ENCODE measurements around the gene SPEG.

SPEG gene

DNA sequence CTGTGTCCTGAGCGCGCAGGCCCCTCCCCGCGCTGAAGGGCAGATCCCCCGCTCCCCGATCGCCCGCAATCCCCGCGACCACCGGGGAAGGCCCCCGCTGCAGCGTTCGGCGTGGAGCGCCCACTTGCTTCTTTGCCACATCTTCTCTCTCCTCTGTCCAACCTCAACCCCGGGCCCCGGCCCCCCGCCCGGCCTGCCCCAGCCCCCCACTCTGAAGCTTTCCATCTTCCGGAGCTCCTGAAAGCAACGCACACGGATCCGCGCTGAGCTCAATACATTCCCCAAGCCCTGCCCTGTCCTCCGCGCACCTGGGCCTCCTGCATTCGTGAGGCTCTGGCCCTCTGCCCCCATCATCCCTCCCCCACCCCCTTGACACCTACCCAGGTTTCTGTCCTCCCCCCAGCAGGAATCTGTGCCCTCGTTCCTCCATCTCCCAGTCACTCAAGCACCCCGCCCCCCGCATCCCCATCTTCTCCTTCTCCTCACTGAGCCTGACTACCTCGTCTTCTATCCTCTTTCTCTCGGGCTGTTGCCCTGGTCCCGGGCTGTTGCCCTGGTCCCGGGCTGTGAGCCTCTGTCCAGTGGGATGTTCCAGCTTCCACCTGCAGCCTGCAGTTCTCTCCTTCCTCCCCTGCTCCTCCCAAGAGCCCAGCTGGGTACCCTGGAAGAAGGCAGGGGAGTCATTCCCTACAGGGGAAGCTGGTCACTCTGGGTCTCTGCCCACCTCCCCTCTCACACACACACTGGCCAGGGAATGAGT lies 7.8 kb downstream of the SPEG start:
- ATAC-seq: peak; percentile 8
- peak overlapping the region in 1 of 2 donors; percentile 53 for H3K27ac Mint-ChIP-seq
- H3K27me3 Mint-ChIP-seq: peaks cover 22% of the 10 kb centered on the region
- peaks cover 29% of the 10 kb centered on the region for H3K4me1 Mint-ChIP-seq
- no peak for DNase-seq
- no peaks in the 10 kb centered on the region for H3K9me3 Mint-ChIP-seq
- peak overlapping the region; percentile 81 to 88 for H3K4me3 Mint-ChIP-seq

DNA sequence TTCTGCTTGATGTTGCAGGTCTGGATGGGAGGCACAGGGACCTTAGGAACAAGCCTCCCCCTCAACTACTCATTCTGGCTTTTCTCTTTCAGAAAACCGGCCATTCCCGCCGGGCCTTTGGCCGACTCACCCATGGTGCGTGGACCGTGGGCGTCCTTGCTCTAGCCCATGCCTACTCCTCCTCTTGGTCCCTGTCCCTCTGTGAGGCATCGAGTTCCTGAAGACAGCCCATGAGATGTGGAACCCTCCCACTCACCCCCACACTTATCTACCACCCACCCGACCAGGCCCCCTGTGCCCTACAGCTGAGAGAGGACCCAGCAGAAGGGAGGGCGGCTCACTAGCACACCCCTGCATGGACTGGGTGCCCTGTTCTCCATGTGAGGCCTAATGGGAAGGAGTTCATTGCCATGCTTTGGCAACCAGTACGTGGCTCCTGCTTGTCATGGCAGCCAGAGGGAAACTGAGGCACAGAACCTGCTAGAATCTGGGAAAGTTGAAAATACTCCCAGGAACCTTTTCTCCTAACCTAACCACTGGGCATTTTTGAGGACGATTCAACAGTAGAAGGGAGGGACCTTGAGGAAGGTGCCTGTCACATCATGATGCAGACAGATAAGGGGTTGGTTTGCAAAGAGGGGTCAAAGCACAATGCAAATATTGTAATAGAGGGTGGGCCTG lies 8.5 kb downstream of the SPEG start:
- no peaks in the 10 kb centered on the region for H3K9me3 Mint-ChIP-seq
- H3K4me1 Mint-ChIP-seq: peaks cover 36% of the 10 kb centered on the region
- peak overlapping the region in 1 of 2 donors; percentile 53 for H3K27ac Mint-ChIP-seq
- H3K4me3 Mint-ChIP-seq: peak overlapping the region; percentile 81 to 88
- ATAC-seq (no peak), DNase-seq (no peak)
- H3K27me3 Mint-ChIP-seq: peaks cover 29% of the 10 kb centered on the region

DNA sequence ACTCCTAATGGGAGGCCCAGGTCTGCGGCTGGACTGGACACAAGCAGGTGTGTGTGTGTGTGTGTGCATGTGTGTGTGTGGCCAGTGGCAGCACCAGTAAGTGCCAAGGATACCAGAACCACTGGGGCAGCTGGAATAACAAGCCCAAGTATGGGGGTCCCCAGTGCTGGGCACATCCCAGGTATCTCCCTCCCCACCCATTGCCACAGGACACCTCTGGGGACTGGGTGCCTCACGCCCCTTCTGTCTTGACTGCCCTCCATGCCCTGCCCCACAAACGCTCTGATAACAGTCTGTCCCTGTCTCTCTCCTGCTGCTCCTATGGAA lies 9.0 kb downstream of the SPEG start:
- Mint-ChIP-seq H3K9me3 (no peaks in the 10 kb centered on the region), H3K4me3 (no peak overlapping the region), H3K4me1 (peaks cover 38% of the 10 kb centered on the region), H3K27me3 (peaks cover 29% of the 10 kb centered on the region), H3K27ac (no peak overlapping the region)
- DNase-seq (no peak), ATAC-seq (no peak)

DNA sequence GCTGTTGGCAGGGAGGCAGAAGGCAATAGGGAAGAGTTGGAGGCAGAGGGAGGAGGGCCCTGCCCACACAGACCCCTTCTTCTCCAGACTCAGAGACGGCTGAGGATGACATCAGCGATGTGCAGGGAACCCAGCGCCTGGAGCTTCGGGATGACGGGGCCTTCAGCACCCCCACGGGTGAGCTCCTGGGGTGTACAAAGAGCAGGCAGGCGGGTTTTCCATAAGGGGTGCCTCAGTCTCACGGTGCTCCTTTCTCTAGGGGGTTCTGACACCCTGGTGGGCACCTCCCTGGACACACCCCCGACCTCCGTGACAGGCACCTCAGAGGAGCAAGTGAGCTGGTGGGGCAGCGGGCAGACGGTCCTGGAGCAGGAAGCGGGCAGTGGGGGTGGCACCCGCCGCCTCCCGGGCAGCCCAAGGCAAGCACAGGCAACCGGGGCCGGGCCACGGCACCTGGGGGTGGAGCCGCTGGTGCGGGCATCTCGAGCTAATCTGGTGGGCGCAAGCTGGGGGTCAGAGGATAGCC lies 10.0 kb downstream of the SPEG start:
- DNase-seq (no peak), ATAC-seq (no peak)
- no peak overlapping the region for H3K27ac Mint-ChIP-seq
- no peaks in the 10 kb centered on the region for H3K9me3 Mint-ChIP-seq
- peaks cover 46% of the 10 kb centered on the region for H3K4me1 Mint-ChIP-seq
- no peak overlapping the region for H3K4me3 Mint-ChIP-seq
- peaks cover 35% of the 10 kb centered on the region for H3K27me3 Mint-ChIP-seq

DNA sequence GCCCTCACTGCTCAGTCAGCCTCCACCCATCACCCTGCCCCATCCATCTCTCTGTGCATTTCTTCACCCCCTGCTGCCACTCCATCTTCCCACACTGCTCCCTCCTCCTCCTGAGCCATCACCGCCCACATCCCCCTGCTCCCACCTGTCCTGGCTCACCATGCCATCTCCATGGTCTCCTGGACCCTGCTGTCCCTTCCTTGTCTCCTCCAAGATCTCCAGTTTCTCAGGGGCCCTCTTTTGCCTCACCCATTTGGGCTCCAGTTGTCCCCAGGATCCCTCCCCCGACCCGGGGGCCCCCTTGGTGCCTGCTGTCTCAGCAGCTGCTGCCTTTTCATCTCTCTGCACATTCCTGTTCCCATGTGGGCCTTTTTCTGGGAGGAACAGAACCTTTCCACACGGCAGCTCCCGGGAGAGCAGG lies 10.6 kb downstream of the SPEG start:
- Mint-ChIP-seq H3K9me3 (no peaks in the 10 kb centered on the region), H3K4me3 (no peak overlapping the region), H3K27me3 (peaks cover 40% of the 10 kb centered on the region)

DNA sequence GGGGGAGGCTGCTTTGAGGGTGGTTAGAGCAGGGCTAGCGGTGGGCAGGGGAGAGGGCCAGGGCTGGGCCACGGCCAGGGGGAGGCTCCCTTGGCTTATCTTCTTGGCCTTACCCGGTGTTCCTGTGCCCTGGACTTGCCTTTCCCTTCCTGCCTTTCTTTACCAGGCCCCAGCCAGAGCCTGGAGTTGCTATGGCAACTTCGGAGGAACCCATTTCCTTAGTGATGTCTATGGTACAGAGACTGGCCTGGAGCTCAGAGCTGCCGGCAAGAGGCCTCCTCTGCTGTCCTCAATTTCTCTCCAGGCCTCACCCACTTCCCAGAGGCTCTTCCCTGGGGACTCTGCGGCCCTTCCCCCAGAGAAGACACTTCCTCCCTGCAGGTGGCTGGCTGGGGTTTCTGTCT lies 11.5 kb downstream of the SPEG start:
- no peak overlapping the region for H3K27ac Mint-ChIP-seq
- ATAC-seq (no peak), DNase-seq (no peak)
- no peaks in the 10 kb centered on the region for H3K9me3 Mint-ChIP-seq
- no peak overlapping the region for H3K4me3 Mint-ChIP-seq
- peaks cover 34% of the 10 kb centered on the region for H3K27me3 Mint-ChIP-seq
- peaks cover 54% of the 10 kb centered on the region for H3K4me1 Mint-ChIP-seq

More for the DNA sequence above, 10.6 kb downstream of the SPEG start:
- H3K4me1 Mint-ChIP-seq: peaks cover 51% of the 10 kb centered on the region
- H3K27ac Mint-ChIP-seq: peak overlapping the region in 1 of 2 donors; percentile 91
- DNase-seq (no peak), ATAC-seq (no peak)

DNA sequence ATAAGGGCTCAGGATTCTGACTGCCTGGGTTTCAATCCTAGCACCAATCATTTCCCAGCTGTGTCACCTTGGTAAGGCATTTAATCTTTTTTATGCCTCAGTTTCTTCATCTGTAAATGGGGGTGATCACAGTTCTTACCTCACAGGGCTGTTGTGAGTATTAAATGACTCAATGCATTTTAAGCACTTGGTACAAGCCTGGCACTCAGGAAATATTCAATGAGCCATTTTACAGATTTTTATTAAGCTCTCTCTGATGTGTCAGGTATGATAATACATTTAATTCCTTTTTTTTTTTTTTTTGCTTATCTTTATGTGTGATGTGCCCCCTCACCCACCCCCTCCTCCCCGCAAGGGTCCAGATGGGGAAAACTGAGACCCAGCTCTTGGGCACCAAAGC lies 12.0 kb downstream of the SPEG start:
- no peak overlapping the region for H3K4me3 Mint-ChIP-seq

DNA sequence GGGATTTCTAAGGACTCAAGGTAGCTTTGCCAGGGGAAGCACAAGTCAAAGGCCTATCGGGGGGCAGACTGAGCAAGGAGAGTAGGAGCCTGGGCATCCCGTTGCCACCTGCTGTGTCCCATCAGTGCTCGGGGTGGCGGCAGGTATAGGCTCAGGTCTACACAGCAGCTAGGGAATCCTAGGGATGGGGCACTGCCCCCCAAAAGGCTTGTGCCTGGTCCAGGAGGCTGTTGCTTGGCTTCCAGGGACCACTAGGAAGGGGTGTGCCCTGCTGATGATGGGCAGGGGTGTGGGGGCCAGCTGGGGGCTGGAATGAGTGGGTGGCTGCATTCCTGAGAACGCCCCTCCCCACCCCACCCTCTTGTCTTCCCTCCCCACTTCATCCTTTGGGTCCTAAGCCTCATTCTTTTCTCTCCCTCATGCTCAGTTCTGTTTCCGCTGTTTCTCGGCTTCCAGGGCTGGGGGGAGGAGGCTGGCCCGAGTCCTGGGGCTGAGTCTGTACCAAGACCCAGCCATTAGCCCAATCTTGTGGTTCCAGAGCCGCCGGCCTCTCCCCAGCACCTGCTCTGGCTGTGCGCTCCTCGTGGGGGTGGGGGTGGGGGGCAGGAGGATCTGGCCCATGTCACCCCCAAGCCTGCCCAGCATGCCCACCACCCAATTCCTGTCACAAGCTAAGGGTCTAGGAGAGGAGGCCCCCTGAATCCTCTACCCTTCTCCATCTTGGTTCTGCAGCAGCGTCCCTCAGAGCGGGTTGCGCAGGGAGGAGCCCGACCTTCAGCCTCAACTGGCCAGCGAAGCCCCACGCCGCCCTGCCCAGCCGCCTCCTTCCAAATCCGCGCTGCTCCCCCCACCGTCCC lies 12.8 kb downstream of the SPEG start:
- peaks cover 27% of the 10 kb centered on the region for H3K27me3 Mint-ChIP-seq
- ATAC-seq (no peak), DNase-seq (no peak)
- H3K4me3 Mint-ChIP-seq: peak overlapping the region in 1 of 2 donors; percentile 10
- H3K27ac Mint-ChIP-seq: no peak overlapping the region
- no peaks in the 10 kb centered on the region for H3K9me3 Mint-ChIP-seq
- peaks cover 61% of the 10 kb centered on the region for H3K4me1 Mint-ChIP-seq

More for the DNA sequence above, 12.0 kb downstream of the SPEG start:
- peaks cover 54% of the 10 kb centered on the region for H3K4me1 Mint-ChIP-seq
- ATAC-seq (no peak), DNase-seq (no peak)
- H3K9me3 Mint-ChIP-seq: no peaks in the 10 kb centered on the region
- H3K27me3 Mint-ChIP-seq: peaks cover 29% of the 10 kb centered on the region
- no peak overlapping the region for H3K27ac Mint-ChIP-seq

DNA sequence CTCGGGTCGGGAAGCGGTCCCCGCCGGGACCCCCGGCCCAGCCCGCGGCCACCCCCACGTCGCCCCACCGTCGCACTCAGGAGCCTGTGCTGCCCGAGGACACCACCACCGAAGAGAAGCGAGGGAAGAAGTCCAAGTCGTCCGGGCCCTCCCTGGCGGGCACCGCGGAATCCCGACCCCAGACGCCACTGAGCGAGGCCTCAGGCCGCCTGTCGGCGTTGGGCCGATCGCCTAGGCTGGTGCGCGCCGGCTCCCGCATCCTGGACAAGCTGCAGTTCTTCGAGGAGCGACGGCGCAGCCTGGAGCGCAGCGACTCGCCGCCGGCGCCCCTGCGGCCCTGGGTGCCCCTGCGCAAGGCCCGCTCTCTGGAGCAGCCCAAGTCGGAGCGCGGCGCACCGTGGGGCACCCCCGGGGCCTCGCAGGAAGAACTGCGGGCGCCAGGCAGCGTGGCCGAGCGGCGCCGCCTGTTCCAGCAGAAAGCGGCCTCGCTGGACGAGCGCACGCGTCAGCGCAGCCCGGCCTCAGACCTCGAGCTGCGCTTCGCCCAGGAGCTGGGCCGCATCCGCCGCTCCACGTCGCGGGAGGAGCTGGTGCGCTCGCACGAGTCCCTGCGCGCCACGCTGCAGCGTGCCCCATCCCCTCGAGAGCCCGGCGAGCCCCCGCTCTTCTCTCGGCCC lies 13.6 kb downstream of the SPEG start:
- peaks cover 20% of the 10 kb centered on the region for H3K27me3 Mint-ChIP-seq
- no peaks in the 10 kb centered on the region for H3K9me3 Mint-ChIP-seq
- peak overlapping the region; percentile 70 to 83 for H3K4me3 Mint-ChIP-seq
- DNase-seq (peak; percentile 40 to 58), ATAC-seq (peak; percentile 45)
- H3K4me1 Mint-ChIP-seq: peaks cover 61% of the 10 kb centered on the region
- peak overlapping the region; percentile 67 to 78 for H3K27ac Mint-ChIP-seq

DNA sequence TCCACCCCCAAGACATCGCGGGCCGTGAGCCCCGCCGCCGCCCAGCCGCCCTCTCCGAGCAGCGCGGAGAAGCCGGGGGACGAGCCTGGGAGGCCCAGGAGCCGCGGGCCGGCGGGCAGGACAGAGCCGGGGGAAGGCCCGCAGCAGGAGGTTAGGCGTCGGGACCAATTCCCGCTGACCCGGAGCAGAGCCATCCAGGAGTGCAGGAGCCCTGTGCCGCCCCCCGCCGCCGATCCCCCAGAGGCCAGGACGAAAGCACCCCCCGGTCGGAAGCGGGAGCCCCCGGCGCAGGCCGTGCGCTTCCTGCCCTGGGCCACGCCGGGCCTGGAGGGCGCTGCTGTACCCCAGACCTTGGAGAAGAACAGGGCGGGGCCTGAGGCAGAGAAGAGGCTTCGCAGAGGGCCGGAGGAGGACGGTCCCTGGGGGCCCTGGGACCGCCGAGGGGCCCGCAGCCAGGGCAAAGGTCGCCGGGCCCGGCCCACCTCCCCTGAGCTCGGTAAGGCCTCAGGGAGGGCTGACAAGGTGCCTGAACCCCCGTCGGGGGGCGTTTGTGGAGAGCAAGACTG lies 14.2 kb downstream of the SPEG start:
- Mint-ChIP-seq H3K4me1 (peaks cover 66% of the 10 kb centered on the region), H3K9me3 (no peaks in the 10 kb centered on the region), H3K27me3 (peaks cover 20% of the 10 kb centered on the region), H3K27ac (peak overlapping the region; percentile 67 to 78), H3K4me3 (peak overlapping the region; percentile 70 to 83)
- ATAC-seq: peak; percentile 73
- DNase-seq: peak; percentile 53 to 58

DNA sequence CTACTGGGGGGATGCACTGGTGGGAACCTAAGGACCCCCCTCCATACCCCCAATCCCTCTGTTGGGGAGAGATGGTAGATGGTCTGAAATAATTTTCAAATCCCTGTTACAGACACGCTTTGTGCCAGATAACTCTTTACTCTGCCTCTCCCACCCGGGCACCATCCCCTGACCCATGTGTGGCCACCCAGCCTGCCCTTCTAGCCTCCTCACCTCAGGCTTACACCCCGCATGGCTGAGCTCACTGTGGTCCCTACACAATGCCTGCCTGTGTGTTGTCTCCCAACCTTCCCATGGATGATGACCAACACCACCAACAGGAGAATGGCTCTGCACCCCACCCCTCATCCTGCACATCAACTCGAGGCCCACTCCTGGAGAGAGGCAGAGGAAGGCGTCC lies 15.0 kb downstream of the SPEG start:
- DNase-seq (no peak), ATAC-seq (no peak)
- no peak overlapping the region for H3K27ac Mint-ChIP-seq
- peaks cover 20% of the 10 kb centered on the region for H3K27me3 Mint-ChIP-seq
- H3K4me1 Mint-ChIP-seq: peaks cover 66% of the 10 kb centered on the region
- H3K9me3 Mint-ChIP-seq: no peaks in the 10 kb centered on the region
- H3K4me3 Mint-ChIP-seq: peak overlapping the region; percentile 70 to 83

DNA sequence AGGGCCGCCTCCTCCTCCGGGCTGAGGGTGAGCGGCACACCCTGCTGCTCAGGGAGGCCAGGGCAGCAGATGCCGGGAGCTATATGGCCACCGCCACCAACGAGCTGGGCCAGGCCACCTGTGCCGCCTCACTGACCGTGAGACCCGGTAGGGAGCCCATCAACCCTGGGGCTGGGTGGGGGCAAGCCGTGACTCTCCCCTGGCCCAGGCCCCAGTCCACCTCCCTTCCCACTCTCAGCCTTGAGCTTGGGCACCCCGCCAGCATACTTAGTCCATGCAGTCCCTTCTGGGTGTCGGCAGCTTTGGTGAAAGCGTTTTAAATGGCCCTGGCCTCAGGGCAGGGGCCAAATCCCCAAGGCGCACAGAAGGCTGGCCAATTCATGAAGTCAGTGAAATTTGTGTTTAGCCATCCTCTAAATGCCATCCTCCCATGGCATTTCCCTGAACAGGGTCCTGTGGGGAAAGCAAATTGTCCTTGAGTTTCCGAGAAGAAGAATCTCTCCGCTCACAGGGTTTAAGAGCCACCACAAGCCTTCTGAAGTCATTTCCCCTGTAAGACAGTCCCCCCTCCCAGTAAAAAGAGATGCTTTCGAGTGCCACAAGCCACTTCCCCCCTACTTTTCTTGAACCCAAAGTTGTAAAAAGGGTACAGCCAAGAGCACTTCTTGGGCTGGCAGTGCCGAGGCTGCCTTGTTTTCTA lies 17.2 kb downstream of the SPEG start:
- H3K9me3 Mint-ChIP-seq: no peaks in the 10 kb centered on the region
- no peak overlapping the region for H3K4me3 Mint-ChIP-seq
- ATAC-seq: peak; percentile 31
- H3K27me3 Mint-ChIP-seq: peaks cover 20% of the 10 kb centered on the region
- no peak for DNase-seq
- peaks cover 69% of the 10 kb centered on the region for H3K4me1 Mint-ChIP-seq
- H3K27ac Mint-ChIP-seq: peak overlapping the region; percentile 16 to 87

DNA sequence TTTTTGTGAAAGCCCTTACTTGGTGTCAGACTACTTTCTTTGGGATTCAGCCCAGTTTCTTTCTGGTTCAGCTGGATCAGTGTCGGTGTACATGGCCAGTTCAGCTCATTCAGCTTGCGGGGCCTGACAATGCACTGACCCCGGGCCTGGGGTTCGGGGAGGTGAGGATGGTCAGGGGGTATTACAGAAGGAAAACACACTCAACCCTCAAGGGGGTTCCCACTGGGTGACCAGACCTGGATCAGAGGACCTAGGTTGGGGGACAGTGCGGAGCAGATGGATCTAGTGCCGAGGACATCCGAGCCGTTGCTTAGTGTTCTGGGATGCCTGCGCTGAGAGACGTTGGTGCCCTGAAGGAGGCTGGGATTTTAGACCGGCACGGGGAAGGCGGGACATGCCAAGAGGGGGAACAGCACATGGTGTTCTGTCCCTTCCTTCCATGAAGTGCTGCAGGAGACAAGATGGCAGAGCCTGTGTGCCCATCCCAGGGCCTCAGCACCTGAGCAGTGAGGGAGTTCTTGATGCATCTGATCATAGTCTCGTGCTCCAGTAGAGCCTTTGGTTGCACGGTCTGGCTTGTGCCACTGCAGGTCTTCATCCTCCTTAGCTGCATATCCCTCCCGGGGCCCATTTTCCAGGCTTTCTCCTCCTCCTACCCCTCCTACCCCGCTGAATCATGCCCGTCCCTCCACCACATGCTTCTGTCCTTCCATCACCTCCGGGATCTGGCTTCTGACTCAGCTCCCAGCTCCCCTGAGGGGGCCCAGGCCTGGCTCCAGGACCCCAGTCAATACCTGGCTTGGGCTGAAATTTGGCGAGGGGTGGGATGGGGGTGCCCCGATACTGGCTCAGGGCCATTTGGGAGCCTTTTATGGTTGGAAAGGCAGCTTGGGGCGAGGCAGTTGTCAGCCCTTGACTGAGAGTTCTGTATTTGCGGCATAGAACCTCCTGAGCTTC lies 18.0 kb downstream of the SPEG start:
- ATAC-seq (no peak), DNase-seq (no peak)
- Mint-ChIP-seq H3K4me1 (peaks cover 68% of the 10 kb centered on the region), H3K4me3 (no peak overlapping the region), H3K9me3 (no peaks in the 10 kb centered on the region), H3K27me3 (peaks cover 15% of the 10 kb centered on the region), H3K27ac (peak overlapping the region in 1 of 2 donors; percentile 16)

All from stimulated activated naive CD8-positive, alpha-beta T cell treated with anti-CD3 and anti-CD28 coated beads, Interleukin-15, amount 100 ng/mL, for 72 hours (primary cell).